Mesodermal cell (in vitro differentiated cells): ENCODE measurements around the gene PADI2.

Source experiments
- H3K27ac ChIP-seq: 2 replicates; pipeline ENCODE4 v1.7.0; 2013; ENCODE audit warnings: mild to moderate bottlenecking, low read depth, low read length, moderate library complexity; ENCODE audit not compliant: severe bottlenecking
- H3K36me3 ChIP-seq: 2 replicates; pipeline ENCODE4 v1.7.1; 2013; ENCODE audit warnings: mild to moderate bottlenecking, low read length, moderate library complexity; ENCODE audit not compliant: control insufficient read depth, insufficient read depth
- H3K4me1 ChIP-seq: one replicate; pipeline ENCODE4 v1.7.1; 2013; ENCODE audit warnings: mild to moderate bottlenecking, low read length; ENCODE audit not compliant: insufficient read depth, control insufficient read depth, poor library complexity, severe bottlenecking
- H3K4me3 ChIP-seq: 2 replicates; pipeline ENCODE4 v1.7.0; 2013; ENCODE audit warnings: low read length, control low read depth, mild to moderate bottlenecking; ENCODE audit not compliant: insufficient read depth, poor library complexity, severe bottlenecking; ENCODE audit errors: extremely low read depth
- H3K9me3 ChIP-seq: 2 replicates; pipeline ENCODE4 v1.7.1; 2013; ENCODE audit warnings: mild to moderate bottlenecking, low read length, moderate library complexity; ENCODE audit not compliant: control insufficient read depth
- WGBS, 2 experiments: methylation state at CpG; one replicate each; pipeline ENCODE4 v1.1.5; 2013; ENCODE audit warnings: missing lambda C conversion rate in 2 of 2; ENCODE audit not compliant: insufficient coverage in 2 of 2; 5-methylcytosine and 5-hydroxymethylcytosine counted together

Gene PADI2

DNA sequence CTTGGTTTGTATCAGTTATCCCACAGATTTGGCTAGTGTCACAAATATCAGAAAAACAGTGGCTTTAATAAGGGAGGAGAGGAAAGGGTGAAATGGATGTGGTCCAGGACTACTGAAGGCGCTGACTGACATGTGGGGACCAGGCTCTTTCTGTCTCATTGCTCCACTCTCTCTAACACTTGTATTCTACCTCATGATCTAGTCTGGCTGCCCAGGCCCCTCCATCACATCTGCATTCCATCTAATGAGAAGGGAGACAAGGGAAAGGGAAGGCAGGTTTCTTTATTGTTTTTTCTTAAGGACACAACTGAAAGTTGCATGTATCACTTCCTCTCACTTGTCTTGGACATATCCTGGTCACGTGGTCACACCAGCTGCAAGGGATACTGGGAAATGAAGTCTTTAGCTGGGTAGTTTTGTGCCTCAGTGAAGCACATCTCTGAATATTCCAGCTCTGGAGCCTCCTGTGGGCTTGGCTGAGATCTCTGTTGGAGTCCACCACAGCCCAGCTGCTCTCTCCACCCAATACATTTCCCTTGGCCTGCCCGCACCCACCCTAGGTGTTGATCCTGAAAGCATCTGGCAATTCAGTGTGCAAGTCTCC, 42.0 kb upstream of the PADI2 start:
- Histone ChIP-seq H3K9me3 (peaks cover 11% of the 10 kb centered on the region), H3K4me1 (no peaks in the 10 kb centered on the region), H3K36me3 (no peaks in the 10 kb centered on the region), H3K27ac (no peak overlapping the region), H3K4me3 (no peak overlapping the region)
- WGBS, 2 experiments: 100% methylated on average over 1 of the region's 3 CpGs; no CpG with 5 or more reads in 1 of the 2 experiments

DNA sequence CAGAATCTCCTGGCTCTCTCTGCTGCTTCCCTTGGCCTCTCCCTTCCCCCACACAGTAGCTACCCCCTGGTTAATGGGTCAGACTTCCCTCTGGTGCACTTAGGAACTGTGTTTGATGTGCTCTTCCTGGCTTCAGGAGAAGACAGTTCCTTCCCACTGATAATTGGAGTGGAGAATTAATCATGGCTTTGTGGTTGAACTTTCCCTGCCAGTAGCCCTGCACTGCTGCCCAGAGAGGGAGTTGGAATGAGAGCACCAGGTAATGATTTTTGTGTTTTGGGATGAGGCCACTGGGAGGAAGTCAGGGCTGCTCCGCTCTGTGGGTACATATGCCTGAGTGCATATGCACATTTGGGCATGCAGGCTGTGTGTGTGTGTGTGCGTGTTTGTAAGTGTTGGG, 39.7 kb upstream of the PADI2 start:
- Histone ChIP-seq H3K36me3 (no peaks in the 10 kb centered on the region), H3K9me3 (peaks cover 27% of the 10 kb centered on the region), H3K4me3 (no peak overlapping the region), H3K4me1 (no peaks in the 10 kb centered on the region), H3K27ac (no peak overlapping the region)
- WGBS, 2 experiments: 100% methylated on average over 1 of the region's 2 CpGs; no CpG with 5 or more reads in 1 of the 2 experiments

DNA sequence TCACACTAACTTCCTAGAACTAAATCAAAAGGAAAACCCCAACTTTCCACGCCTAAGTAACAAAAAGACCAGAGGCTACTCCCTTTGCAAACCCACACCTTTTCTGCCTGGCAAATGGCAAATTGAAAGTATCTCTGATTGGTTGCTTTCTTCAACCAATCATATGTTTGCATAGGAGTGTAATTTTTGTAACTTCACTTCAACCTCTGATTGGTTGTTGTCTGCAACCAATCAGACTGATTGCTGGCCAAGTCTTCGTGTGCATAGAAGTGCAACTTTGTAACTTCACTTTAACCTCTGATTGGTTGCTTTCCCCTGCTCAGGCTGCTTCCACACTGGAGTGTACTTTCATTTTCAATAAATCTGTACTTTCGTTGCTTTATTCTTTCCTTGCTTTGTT, 36.9 kb upstream of the PADI2 start:
- 84 to 100% methylated on average over 1 to 2 of the region's 3 CpGs for WGBS, 2 experiments
- Histone ChIP-seq H3K4me1 (no peaks in the 10 kb centered on the region), H3K36me3 (no peaks in the 10 kb centered on the region), H3K9me3 (peaks cover 46% of the 10 kb centered on the region), H3K4me3 (no peak overlapping the region), H3K27ac (peak overlapping the region; percentile 88)

DNA sequence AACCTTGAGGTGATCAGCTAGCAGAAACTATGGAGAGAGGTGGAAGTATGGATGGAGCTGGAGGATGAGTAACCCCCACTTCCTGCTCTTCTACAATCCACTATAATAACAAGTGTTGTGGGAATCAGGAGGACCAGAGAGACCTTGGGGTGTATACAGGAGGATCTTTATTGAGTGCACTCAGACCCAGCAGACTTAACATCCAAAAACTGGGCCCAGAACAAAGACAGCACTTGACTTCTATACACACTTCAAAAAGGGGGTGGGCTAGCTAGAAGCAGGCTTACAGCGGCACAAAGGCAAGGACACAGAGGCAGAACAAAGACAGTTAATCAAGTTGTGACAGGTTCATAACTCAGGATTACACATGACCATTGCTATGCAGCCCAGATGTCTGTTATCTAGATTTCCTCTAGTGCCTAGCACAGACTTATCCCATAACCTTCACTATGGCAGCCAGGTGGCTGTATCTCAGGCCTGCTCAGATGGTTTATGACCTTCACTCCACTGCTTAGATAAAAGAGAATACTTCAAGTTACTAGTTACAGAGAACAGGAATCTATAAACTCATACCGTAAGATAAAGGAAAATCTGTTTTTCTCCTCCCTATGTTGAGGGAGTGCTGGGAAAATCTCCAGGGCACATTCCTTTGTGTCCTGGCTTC, 36.1 kb upstream of the PADI2 start:
- H3K4me3 ChIP-seq: no peak overlapping the region
- whole genome bisulfite sequencing, 2 experiments: 0% methylated on average over 1 of the region's 2 CpGs
- H3K36me3 ChIP-seq: no peaks in the 10 kb centered on the region
- no peaks in the 10 kb centered on the region for H3K4me1 ChIP-seq
- H3K27ac ChIP-seq: peak overlapping the region; percentile 88
- H3K9me3 ChIP-seq: peaks cover 46% of the 10 kb centered on the region

DNA sequence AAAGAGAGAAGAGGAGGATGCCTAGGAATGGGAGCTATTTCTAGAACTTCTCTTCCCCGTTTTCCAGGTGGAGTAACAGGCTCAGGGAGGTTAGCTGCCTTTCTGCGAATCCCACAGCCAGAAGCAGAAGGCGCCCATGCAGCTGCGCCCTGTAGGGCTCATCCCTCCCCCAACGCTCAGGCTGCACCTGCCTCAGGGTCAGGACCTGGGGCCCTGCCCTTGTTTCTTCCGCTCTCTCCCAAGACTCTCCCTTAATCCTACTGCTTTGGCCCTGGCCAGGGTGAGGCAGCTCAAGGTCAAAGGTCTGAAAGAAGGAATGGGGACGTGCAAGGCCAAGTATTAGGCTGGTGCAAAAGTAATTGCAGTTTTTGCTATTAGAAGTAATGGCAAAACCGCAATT, 30.5 kb upstream of the PADI2 start:
- 86 to 97% methylated on average over 6 to 8 of the region's 8 CpGs for WGBS, 2 experiments
- Histone ChIP-seq H3K36me3 (no peaks in the 10 kb centered on the region), H3K4me1 (no peaks in the 10 kb centered on the region), H3K4me3 (no peak overlapping the region), H3K9me3 (peaks cover 26% of the 10 kb centered on the region), H3K27ac (no peak overlapping the region)

DNA sequence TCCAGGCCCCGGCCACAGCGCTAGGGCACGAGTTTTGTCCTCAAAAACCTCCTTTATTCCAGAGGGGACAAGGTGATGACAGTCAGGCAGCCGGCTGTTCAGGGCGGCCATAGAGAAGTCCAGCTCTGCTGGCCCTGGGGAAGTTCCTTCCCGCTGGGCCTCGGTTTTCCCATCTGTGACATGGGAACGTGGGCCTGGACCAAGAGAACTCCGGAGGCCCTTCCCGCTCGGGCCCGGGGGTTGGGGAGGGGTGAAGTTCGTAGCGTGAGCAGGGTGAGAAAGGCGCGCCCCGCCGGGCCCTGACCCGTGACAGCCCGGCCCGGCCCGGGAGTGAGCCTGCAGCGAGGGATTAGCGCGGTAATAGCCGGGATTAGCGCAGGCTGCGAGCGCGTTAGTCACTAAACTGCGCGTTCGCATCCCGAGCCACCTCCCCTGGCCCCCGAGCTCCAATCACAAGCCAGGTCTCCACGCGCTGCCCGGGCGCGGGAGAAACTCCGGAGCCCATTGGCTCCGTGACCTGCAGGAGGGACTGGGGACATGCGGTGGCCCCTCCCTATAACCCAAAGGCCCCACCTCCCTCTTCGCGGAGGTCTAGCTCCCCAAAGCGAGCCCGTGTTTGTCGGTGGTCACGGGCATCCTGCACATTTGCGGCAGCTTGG, 29.8 kb upstream of the PADI2 start:
- 93 to 98% methylated on average over 32 to 45 of the region's 50 CpGs for WGBS, 2 experiments
- peaks cover 20% of the 10 kb centered on the region for H3K9me3 ChIP-seq
- H3K4me3 ChIP-seq: no peak overlapping the region
- H3K27ac ChIP-seq: no peak overlapping the region
- no peaks in the 10 kb centered on the region for H3K36me3 ChIP-seq
- no peaks in the 10 kb centered on the region for H3K4me1 ChIP-seq

DNA sequence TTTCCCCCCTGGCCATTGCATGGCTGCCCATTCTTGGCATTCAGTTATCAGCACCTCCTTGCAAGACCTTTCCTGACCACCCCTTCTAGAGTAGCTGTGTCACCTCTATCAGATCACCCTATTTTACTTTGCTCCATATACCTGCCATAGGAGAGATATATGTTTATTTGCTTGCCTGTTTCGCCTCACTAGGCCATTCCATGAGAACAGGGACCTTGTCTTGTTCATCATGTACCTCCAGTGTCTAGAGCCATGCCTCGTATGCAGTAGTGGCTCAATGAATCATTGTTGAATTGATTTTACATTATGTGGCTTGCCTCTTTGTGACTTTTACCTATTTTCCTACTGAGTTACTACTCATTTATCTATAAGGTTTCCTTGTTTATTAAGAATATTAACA, 26.4 kb upstream of the PADI2 start:
- Histone ChIP-seq H3K4me3 (no peak overlapping the region), H3K4me1 (no peaks in the 10 kb centered on the region), H3K27ac (no peak overlapping the region), H3K9me3 (no peaks in the 10 kb centered on the region), H3K36me3 (no peaks in the 10 kb centered on the region)
- 100% methylated on average over 1 of the region's 2 CpGs; no CpG with 5 or more reads in 1 of the 2 experiments for WGBS, 2 experiments

DNA sequence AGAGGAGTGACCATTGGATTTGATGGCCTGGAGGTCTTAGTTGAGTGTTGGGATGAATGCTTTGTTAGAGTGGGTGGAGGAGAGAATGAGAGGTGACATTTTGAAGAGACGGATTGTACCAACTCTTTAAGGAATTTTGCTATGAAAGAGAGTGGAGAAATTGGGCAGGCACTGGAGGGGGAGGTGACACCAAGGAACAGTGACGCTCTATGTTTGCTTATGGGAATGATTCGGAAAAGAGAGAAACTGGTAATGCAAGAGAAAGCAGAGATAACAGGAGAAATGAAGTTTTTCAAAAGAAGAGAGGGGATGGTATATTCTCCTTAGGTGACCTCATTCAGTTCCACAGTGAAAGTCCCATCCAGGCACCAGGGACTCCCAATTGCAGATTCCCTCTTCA, 24.5 kb upstream of the PADI2 start:
- no peaks in the 10 kb centered on the region for H3K36me3 ChIP-seq
- no peak overlapping the region for H3K27ac ChIP-seq
- no peaks in the 10 kb centered on the region for H3K4me1 ChIP-seq
- H3K4me3 ChIP-seq: no peak overlapping the region
- WGBS, 2 experiments: 91 to 94% methylated on average over 3 of the region's 3 CpGs
- no peaks in the 10 kb centered on the region for H3K9me3 ChIP-seq

DNA sequence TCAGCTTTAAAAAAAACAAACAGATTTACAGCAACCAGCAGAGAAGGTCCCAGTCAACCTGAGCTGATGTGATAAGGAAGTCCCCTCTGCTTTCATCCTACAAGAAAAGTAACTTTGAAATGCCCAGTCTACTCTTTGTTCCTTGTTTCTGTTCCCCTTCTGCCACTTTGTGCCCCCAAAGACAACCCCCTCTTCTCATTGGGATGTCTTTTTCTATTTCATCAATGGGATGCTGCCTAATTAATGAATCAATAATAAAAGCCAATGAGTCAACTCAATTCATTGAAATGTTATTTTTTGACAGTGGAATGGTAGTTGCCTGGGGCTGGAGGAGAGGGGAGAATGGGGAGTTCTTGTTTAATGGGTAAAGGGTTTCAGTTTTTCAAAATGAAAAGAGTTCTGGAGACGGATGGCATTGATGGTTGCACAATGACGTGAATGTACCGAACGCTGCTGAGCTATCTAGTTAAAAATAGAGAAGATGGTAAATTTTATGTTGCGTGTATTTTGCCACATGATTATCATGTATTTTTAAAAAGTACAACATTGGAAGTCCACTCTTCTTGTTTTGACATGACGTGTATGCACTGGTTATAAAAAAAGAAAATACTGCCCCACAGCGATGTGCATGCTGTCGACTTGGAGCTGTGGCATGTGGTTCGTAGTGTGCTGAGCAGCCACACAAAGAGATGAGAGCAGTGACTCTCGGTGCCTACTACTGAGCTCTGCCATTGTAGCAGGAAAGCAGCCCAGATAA, 22.4 kb upstream of the PADI2 start:
- Histone ChIP-seq H3K4me3 (no peak overlapping the region), H3K9me3 (no peaks in the 10 kb centered on the region), H3K36me3 (no peaks in the 10 kb centered on the region), H3K4me1 (no peaks in the 10 kb centered on the region), H3K27ac (no peak overlapping the region)
- 90 to 92% methylated on average over 7 to 8 of the region's 10 CpGs for WGBS, 2 experiments

DNA sequence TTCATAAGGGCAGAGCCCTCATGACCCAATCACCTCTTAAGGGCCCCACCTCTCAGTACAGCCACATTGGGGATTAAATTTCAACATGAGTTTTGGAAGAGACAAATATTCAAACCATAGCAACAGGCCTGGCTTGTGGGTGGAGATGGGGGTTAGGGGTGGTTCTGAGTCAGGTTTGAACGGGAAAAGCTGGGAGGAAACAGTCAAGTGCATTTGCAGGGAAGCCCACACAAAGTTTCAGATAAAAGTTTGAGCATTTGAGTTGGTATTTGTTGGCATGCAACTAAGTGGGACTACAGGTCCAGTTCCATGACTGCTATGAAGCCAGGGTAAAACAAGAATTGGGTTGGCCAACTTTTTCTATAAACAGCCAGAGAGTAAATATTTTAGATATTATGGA, 21.0 kb upstream of the PADI2 start:
- 88% methylated on average over 1 of the region's 1 CpG; no CpG with 5 or more reads in 1 of the 2 experiments for WGBS, 2 experiments
- H3K4me3 ChIP-seq: no peak overlapping the region
- no peaks in the 10 kb centered on the region for H3K4me1 ChIP-seq
- peaks cover 8% of the 10 kb centered on the region for H3K9me3 ChIP-seq
- H3K27ac ChIP-seq: no peak overlapping the region
- no peaks in the 10 kb centered on the region for H3K36me3 ChIP-seq
